GM19463 (cell line): Measurements from ENCODE around the gene TAGLN2.
"Not testable (repeated sequence)": the region's sequence is repeated elsewhere in the genome, so short reads cannot be mapped to it uniquely, and the experiment has no call there.

Experiments used
- ATAC-seq: cut with Tn5 transposase; IDR thresholded peaks from one replicate; pipeline ENCODE4 v1.9.1; 2021; ENCODE audit warnings: mild to moderate bottlenecking, moderate library complexity; ENCODE audit not compliant: unreplicated experiment

Gene TAGLN2

DNA sequence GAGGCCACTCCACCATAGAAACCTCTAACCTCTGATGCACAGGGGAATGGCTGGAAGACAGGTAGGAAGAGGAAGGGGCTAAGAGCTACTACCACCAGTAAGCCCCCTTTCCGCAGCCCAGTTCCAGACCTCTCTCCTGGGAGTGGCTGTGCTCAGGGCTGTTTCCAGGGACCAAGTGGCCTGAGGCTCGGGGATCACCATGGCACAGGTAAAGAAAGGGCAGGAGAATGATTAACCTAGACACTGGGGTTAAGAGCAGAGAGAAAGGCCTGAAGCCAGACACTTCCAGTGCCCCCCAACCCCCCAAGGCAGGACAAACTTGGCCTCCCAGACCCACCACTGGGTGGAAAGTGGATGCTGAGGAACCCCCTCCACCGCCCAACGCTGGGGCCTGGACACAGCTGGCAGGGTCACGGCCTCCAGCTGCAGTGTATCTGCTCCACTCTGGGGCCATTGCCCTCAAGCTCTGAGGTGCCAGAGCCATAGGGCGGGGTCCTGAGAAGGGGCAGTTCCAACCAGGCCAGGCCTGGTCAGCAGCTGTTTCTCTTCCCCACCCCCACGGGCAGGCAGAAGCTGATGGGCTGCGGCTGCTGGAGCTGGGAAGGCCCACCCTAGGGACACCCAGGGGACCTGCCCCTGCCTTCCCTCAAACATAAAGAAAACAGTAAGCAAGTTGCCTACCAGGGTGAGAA, 2.6 kb downstream of the TAGLN2 start:
- no peak for ATAC-seq

DNA sequence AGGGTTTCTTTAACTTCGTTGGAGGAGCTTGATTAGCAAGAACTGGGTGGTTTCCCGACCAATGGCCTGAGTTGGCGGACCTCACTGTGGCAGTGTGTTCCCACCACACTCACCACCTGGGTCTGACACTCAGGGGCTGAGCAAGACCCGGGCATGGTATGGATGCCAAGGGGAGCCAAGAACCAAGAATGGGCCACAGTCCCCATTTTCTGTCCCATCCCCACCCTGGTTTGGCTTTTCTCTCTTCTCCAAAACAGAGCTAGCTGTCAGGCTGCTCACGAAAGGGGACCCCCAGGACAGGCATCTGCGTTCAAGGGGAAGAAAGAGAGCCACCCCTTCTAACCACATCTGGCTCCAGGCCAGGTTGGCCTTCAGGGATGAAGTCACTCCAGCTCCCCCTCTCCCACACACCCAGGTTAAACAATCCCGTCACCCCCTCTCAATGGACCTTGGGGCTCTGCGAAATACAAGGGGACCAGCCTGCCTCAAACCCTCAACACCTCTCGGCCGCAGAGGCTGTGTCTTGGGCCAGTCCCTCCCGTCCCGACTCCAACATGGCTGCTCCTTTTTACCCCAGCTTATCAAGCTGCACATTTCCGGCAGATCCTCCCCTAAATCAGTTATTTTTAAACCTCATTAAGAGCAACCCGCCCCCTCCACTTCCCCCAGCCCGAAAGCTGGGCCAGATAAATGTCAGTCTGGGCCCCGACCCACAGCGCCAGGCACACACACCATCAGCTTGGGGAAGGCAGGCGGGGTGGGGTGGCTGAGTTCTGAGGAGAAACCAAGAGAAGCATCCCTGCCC, 3.4 kb downstream of the TAGLN2 start:
- no peak for ATAC-seq

GRCh38 chr1:159921251-159921650, 4.1 kb downstream of the TAGLN2 start:
- ATAC-seq = peak; percentile 23

DNA sequence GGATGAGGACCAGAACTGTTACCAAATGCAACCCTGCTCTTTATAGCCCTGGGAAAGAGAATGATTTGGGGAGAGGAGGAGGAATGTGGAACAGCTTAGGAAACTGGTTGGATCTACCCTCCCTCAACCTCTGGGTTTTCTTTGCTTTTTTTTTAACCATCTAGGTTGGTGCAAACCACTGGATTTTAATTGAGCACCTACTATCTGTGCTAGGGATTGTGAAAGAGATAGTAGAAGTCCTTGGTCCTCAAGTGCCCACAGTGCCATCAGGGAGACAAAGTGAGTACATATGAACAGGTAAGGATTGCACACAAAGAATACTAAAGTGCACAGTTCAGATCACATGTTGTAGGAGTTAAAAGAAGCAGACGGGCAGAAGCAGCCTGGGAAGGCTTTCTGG, 4.7 kb downstream of the TAGLN2 start:
- no peak for ATAC-seq

- no peak for ATAC-seq
Measured at GRCh38 chr1:159920202-159920601, 5.1 kb downstream of the TAGLN2 start.

GRCh38 chr1:159919236-159919865, 6.0 kb downstream of the TAGLN2 start:
- ATAC-seq = no peak

DNA sequence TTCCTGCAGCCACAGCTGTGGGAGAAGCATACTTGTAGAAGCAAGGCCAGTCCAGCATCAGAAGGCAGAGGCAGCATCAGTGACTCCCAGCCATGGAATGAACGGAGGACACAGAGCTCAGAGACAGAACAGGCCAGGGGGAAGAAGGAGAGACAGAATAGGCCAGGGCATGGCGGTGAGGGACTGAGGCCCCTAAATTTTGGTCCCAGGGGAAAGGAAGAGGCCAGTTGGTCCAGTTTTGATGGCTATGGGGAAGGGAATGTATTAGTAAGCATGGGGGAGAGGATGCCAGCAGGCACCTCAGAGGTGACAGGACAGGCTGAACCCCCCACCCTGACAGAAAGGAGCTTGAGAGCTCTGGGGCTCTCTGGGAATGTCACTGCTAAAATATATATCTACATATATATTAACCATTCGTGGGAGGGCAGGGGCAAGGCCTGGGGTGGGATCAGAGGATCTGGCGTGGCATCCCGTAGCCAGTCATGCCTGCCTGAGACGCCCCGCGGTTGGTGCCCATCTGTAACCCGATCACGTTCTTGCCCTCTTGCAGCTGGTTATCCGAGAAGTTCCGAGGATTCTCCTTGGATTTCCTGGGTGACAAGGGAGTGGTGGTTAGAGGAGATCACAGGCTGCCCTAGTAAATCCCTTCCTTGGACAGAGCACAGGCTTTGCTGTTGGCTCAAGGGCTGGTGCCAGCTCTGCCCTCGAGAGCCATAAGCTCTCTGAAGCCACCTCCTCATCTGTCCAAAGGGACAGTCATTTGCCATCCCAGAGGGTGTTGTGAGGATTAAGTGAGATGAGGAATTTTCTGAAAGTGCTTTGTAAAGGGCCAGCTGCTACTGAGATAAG, 6.7 kb downstream of the TAGLN2 start:
- ATAC-seq = no peak

GRCh38 chr1:159917533-159918351, 7.6 kb downstream of the TAGLN2 start:
- no peak for ATAC-seq

DNA sequence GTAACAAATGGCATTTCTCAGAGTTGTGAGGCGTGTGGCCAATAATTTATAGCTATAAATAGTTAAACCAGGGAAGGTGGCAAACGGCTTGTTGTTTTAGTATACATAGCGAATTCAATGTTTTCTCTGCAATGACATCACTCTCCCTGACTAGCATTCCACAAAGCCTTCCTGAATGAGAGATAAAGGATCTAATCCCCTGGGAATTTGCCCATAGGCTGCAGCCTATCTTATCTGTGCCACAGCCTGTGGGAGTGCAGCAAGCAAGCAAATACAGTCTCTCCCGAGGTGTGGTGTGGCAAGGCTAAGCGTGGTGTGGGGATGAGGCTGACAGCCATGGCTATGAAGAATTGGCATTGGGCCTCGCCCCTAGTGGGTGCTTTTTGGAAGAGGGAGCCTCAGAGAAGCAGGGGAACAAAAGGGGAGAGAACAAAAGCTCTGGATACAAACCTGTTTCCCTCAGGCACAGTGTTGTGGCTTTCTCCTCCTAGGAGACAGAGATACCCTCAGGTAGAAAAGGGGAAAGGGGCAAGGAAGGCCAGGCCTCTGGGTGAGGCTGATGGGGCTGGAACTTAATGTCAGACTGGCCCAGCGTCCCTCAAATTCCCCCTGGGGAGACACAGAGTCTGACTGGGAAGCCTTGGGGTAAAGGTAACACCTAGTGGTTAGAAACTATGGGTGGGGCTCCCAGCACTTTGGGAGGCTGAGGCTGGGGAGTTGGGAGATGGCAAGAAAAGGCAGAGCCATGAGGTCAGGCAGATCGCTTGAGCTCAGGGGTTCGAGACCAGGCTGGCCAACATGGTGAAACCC, 8.9 kb downstream of the TAGLN2 start:
- ATAC-seq = no peak

- no peak for ATAC-seq
Measured at GRCh38 chr1:159915571-159916241, 9.6 kb downstream of the TAGLN2 start.

GRCh38 chr1:159914252-159915018, 10.9 kb downstream of the TAGLN2 start:
- no peak for ATAC-seq

DNA sequence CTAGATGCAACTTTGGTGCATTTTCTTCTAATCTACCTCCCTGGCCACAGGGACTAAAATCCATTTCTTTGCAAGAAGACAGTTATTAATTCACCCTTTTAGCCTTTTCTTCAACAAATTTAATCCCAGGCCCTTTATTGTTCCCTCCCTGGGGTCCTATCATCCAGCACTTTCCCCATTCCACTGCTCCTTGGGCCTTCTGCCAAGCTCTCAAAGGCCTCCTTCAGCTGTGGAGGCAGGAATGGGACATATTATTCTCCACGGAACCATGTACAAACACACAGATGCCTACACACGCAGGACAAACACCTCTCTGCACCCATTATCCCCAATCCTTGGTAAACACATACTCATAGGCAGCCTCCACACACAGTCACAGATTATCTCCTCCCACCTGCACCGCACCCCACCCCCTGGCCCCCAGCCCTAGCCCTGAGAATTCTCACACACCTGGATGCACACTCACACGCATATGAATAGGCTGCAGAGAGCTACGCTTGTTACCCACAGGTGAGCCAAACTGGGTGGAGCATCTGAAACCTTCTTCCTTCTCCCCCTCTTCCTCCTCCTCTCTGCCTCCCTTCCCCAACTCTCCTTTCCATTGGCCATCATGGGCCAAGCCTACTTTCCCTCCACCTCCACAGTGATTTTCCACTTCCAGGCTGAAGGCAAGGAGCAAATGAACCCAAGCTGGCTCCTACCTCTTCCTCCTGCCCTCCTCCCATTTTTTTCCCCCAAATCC, 11.7 kb downstream of the TAGLN2 start:
- ATAC-seq = no peak

GRCh38 chr1:159911326-159912070, 13.8 kb downstream of the TAGLN2 start:
- no peak for ATAC-seq

GRCh38 chr1:159908031-159908940, 17.0 kb downstream of the TAGLN2 start:
- ATAC-seq = no peak

GRCh38 chr1:159906960-159907359, 18.3 kb downstream of the TAGLN2 start:
- ATAC-seq = no peak

- not testable (repeated sequence) for ATAC-seq
Measured at GRCh38 chr1:159904036-159904435, 21.3 kb downstream of the TAGLN2 start.
